A673 (cell line): ENCODE results near the gene SLC25A29.

ENCODE experiments used
- CTCF ChIP-seq: fragments of 300-800, 200-600 bp; sonication (generic); conservative IDR thresholded peaks from 2 replicates; pipeline ENCODE4 v1.5.1; 2017; ENCODE audit warnings: low read depth, mild to moderate bottlenecking, antibody characterized with exemption, low read length, moderate library complexity, mixed read lengths
- EZH2 ChIP-seq: fragments of 200-600 bp; sonication (generic); IDR thresholded peaks from 2 replicates; pipeline ENCODE4 v1.6.1; 2017; ENCODE audit warnings: borderline replicate concordance, low read depth, mild to moderate bottlenecking, mixed read lengths, antibody characterized with exemption, low read length; ENCODE audit not compliant: poor library complexity, severe bottlenecking

GRCh38 chr14:100263141-100263540, 43.1 kb downstream of the SLC25A29 start:
- no peak for TF ChIP-seq CTCF
- TF ChIP-seq EZH2: no peak
